Activated CD8-positive, alpha-beta memory T cell treated with anti-CD3 and anti-CD28 coated beads for 36 hours (primary cell): ENCODE data around the gene JMJD7. TPM values are rescaled to one million over a fixed set of nuclear protein-coding genes. Genes with fewer than 3 reads are reported as not detected.

Source experiments
- CTCF ChIA-PET: fragments of 350-600 bp; sonication (Branson Sonifier 250); formaldehyde crosslinking; loops from one replicate; lab custom pipeline; 2021; ENCODE audit warnings: antibody characterized with exemption; lab: Charles Lee
- POLR2A ChIA-PET: fragments of 350-600 bp; sonication (Branson Sonifier 250); formaldehyde crosslinking; loops from one replicate; lab custom pipeline; 2021; ENCODE audit warnings: antibody characterized with exemption; lab: Charles Lee
- total RNA-seq, 2 experiments: library from RNA; stranded (reverse); gene quantifications; one replicate each; pipeline ENCODE4 v1.2.3, GENCODE V29; 2021

The JMJD7 gene
- total RNA-seq, 2 experiments from 2014 or later: 16.2 to 16.3 TPM

DNA sequence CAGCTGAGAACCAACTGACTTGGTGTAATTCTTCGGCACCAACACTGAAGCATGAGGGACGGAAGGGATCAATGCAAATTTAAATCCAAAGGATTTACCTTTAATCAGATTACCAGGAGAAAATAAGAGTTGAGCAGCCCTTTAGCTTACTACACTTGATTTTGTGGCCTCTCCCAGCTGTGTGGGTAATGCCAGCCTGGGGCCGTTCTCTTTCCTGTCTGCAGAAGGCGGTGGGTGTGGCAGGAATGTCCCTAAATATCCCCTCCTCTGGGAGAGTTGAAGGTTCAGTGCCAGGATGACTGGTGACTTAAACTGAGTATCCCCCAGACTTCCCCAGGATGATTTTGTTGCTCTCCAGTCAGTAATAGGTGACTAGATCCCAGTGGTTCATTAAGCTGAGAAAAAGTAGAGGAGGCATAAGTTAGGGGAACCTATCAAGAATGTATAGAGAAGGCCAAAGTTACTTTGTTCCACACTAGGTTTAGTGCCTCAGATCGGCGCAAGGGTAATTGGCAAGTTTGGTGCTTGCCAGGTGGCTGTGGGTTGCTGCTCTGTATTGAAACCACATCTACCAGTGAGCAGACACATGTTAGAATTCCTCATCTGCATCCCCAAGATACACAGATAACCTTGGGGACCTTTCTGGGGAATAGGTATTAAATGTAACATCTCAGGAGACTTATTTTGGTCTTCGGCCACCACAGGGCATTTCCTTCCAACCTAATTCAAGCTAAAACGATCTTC is 30.5 kb upstream of the JMJD7 start:
- POLR2A ChIA-PET: interaction anchor here (0.6 kb wide), 1 partner anchor 13 kb away, joined by 5 read pairs; no protein-coding TSS in a partner anchor
- CTCF ChIA-PET: no interaction called here

DNA sequence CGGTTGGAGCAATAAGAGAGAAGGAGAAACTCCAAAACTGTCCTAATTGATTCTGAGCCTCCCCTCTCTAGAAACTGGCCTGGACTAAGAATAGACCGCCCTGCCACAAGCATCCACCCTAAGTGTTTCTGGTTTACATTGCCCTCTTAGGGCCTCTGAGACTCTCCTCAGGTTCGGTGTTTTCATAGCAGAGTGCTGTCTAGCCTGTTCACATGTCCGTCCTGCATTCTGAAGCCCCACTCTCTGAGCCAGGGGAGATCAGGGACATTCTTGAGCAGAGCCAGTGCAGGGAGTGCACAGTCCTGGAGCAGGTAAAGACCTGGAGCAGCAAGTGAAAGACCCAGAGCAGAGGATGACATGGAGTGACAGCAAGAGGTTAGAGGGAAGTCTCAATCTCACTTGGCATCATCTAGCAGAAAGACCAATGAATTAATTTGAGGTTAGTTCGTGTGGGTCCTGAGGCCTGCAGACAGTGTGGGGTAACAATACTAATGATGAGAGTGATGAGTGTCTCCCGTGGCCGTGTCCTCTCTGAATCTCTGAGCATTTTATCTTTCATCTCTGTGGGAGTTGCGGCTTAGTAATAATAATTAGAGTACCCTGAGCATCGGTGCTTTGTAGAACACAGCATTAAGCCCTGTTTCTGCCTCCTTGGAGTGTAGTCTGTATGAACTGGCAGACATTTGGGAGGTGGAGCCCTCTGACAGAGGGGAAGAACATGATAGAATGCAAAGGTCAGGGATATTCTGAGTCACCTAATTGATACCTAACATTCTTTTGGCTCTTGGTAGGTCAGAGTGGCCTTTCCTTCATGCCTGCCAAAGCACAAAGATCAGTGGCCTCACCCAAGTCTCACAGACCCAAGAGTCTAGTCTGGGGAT is 29.0 kb upstream of the JMJD7 start:
- CTCF ChIA-PET: no interaction called here
- POLR2A ChIA-PET: no interaction called here

DNA sequence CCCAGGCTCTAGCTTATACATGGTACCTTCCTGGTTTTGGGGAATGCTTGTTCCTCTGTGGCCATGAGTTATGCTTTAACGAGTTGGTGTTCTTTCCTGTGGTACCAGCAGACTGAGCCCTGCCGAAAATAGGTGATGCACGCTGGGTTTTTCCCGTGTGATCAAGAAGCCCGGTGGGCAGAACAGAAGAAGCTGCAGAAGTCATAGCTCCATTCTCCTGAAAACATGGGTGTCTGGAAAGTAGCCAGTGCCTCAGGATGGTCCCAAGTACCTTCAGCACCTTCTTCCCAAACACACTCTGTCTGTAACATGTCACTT is 28.4 kb upstream of the JMJD7 start:
- POLR2A ChIA-PET: no interaction called here
- CTCF ChIA-PET: no interaction called here

DNA sequence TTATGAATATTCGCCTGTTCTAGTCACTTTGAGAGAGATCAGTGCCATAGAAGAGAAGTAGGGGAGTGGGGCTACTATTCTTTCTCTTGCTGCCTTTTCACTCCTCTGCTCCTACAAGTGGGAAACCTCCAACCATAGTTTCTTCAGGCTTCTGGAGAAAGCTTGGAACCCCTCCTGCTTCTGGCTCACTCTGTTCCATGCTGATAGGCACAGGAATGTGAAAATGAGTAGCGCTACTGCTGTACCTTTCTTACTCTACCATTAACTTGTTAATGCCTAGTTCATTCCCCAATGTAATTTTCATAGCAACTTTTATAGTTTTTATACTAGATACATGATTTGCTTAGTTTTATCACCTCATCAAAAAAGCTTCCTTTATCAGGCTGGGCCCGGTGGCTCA is 26.7 kb upstream of the JMJD7 start:
- POLR2A ChIA-PET: no interaction called here
- CTCF ChIA-PET: no interaction called here

DNA sequence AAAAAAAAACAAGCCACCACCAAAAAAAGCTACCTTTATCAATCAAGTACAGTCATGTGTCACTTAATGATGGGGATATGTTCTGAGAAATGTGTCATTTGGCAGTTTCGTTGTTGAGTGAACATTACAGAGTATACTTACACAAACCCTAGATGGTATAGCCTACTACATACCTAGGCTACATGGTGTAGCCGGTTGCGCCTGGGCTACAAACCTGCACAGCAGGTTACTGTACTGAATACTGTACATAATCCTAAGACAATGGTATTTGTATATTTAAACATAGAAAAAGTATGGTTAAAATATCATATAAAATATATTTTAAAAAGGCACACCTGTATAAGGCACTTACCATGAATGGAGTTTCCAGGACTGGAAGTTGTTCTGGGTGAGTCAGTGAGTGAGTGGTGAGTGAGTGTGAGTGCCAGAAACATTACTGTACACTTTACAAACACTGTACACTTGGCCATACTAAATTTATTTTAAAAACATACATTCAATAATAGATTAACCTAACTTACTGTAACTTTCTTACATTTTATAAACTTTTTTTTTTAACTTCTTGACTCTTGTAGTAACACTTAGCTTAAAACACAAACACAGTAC is 25.9 kb upstream of the JMJD7 start:
- CTCF ChIA-PET: interaction anchor here (1.3 kb wide), 1 partner anchor 9 kb away, joined by 4 read pairs; no protein-coding TSS in a partner anchor
- POLR2A ChIA-PET: no interaction called here

- ChIA-PET CTCF (no interaction called here), POLR2A (no interaction called here)
Observed at GRCh38 chr15:41804361-41804760, 23.5 kb upstream of the JMJD7 start.

DNA sequence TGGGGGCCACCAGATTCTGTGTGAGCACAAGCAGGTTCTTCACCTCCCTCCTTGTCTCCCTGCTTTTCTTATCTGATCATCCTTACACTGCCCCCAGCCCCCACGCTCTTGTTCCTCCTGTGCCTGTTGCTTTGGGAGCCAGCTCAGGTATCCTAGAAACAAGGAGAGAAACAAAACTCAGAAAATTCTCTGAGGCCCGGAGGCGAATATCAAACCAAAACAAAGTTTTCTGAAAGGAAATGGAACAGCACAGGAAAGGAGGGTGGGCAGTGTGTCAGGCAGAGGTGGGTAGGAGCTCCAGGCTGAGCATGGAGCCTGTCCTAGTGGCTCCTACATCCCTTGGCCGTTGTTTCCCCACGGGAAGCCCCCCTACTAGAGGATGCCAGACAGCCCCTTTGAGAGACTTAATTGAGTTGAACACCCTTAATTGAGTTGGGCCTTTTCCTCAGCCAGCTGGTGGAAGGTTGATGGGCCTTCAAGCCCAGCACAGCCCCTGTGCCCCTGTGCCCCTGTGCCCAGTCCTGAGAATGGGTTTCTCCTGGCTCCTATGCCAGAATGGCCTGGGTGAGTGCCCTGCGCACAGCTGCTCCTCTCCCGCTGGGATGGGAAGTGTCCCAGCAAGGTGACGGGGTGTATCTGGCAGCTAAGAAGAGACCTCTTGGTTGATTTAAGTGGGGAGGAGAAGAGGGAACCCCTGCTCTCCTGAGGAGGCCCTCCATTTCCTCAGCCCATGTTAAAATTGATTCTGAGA is 22.8 kb upstream of the JMJD7 start:
- POLR2A ChIA-PET: interaction anchor here (0.6 kb wide), 1 partner anchor 253 kb away, joined by 4 read pairs; no protein-coding TSS in a partner anchor
- CTCF ChIA-PET: no interaction called here

DNA sequence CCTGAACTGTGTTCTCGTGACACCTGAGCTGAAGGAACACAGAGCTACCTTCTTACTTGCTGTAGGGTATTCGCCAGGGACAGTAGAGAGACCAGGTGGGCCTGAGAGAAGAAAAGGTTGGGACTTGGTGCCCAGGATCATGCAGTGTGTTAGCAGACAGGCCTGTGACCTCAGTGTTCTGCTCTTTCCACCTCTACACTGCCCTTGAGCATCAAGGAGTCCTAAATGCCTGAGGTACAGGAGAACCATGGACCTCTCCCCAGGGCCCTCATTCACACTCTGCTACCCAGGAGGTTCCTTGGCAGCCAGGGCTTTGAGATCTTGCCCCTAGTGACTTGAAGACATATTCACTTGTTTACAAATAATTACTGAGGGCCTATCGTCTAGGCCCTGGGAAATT is 22.2 kb upstream of the JMJD7 start:
- POLR2A ChIA-PET: interaction anchor here (0.6 kb wide), 1 partner anchor 253 kb away, joined by 4 read pairs; no protein-coding TSS in a partner anchor

GRCh38 chr15:41806291-41807181 is 21.4 kb upstream of the JMJD7 start:
- ChIA-PET CTCF (interaction anchor here (0.9 kb wide), 1 partner anchor 25 kb away, joined by 3 read pairs; no protein-coding TSS in a partner anchor), POLR2A (no interaction called here)

More for the DNA sequence above, 22.2 kb upstream of the JMJD7 start:
- CTCF ChIA-PET: no interaction called here

- ChIA-PET CTCF (interaction anchor here (0.7 to 6.5 kb wide), 2 partner anchors 36 to 65 kb away, joined by 3 to 68 read pairs; partner anchors contain the start of gene MAPKBP1), POLR2A (no interaction called here)
Observed at GRCh38 chr15:41809121-41809520, 18.8 kb upstream of the JMJD7 start.

DNA sequence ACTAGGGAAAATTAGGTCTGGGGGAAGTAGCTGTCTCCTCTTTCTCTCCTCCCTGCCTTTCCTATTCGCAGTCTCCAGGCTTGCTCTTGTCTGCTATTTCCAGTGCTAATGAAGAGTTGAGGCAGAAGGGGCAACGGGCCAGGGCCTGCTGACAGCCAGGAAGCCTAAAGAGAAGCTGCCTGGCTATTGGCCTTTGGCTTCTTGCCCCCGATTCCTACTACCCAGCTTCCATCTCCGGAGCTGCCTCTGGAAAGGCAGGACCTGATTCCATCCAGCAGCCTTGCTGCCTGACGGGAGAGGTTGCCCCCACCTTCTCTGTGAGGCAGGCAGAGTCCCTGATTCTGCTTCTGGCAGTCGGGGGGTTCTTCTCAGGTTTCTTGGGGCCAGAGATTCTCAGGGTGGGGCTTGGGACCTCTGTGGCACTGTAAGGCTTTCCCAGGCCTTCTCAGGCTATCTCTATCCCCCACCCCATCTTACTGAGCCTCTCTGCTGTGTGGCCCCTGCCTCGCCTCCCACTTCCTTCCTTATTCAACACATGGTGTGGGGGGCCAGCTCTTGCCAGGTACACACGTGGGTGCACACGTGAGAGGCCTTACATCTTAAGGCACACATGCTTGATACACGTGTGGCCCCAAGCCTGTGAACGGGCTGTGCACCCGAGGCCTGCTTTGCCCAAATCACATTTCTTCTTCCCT is 18.2 kb upstream of the JMJD7 start:
- ChIA-PET POLR2A (interaction anchor here (0.7 kb wide), 2 partner anchors 116 to 251 kb away, joined by 4 to 8 read pairs; no protein-coding TSS in a partner anchor), CTCF (interaction anchor here (0.7 to 6.5 kb wide), 5 partner anchors 32 to 102 kb away, joined by 3 to 68 read pairs (median 12); partner anchors contain the start of gene MAPKBP1)

GRCh38 chr15:41810651-41811431 is 17.1 kb upstream of the JMJD7 start:
- ChIA-PET CTCF (interaction anchor here (0.7 to 6.5 kb wide), 18 partner anchors 9 to 345 kb away, joined by 3 to 68 read pairs (median 4); partner anchors contain the start of gene MAPKBP1), POLR2A (interaction anchor here (0.7 kb wide), 2 partner anchors 117 to 252 kb away, joined by 4 to 8 read pairs; no protein-coding TSS in a partner anchor)

GRCh38 chr15:41811432-41812195 is 16.3 kb upstream of the JMJD7 start:
- ChIA-PET CTCF (interaction anchor here (0.6 to 6.5 kb wide), 19 partner anchors 10 to 333 kb away, joined by 3 to 68 read pairs (median 4); partner anchors contain the start of genes JMJD7 and MAPKBP1), POLR2A (no interaction called here)

GRCh38 chr15:41812820-41813375 is 15.0 kb upstream of the JMJD7 start:
- POLR2A ChIA-PET: no interaction called here
- CTCF ChIA-PET: interaction anchor here (1.3 to 6.5 kb wide), 4 partner anchors 14 to 39 kb away, joined by 3 to 68 read pairs (median 5); partner anchors contain the start of gene MAPKBP1

DNA sequence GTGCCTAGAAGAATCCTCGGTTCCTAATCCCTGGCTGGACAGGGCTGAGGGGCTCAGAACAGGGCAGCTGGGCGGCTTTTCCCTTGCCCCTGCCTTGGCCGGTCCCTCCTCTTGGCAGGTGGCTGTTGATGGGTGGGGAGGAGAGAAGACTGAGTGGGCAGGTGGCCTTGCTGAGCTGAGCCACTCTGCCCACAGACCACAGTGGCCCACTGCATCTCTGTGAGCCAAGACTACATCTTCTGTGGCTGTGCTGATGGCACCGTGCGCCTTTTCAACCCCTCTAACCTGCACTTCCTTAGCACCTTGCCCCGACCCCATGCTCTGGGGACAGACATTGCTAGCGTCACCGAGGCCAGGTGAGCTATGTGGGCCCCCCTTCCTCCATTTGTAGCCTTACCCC is 14.5 kb upstream of the JMJD7 start:
- POLR2A ChIA-PET: no interaction called here
- CTCF ChIA-PET: interaction anchor here (1.3 to 6.5 kb wide), 2 partner anchors 14 to 40 kb away, joined by 3 to 68 read pairs; partner anchors contain the start of gene MAPKBP1
